ENCODE results near the gene PERP. TPM values are rescaled to one million over a fixed set of nuclear protein-coding genes. Genes with fewer than 3 reads are reported as not detected.

The PERP gene
- 20.8 TPM for total RNA-seq

GRCh38 chr6:138107078-138107751, at the start of gene PERP:
Gene PERP, minus strand, starts transcription at chr6:138107419. Its CDS starts 79 bp downstream, at chr6:138107340.

Other genes starting within 250 kb of the PERP start
- gene TNFAIP3, start 240.2 kb downstream of the PERP start, total RNA-seq, result 24.8 TPM
- gene ARFGEF3, start 54.5 kb upstream of the PERP start, total RNA-seq, result 11.1 TPM
- not detected for gene PBOV1, start 111.1 kb upstream of the PERP start, total RNA-seq

Data from camera-type eye (tissue), 1 donor.